Measurements from ENCODE around the gene LRTM1.

- no peak for TF ChIP-seq POLR2AphosphoS5 (IDR thresholded peaks at IDR 0.05)
- TF ChIP-seq CTCF (IDR thresholded peaks at IDR 0.05): no peak
Measured at GRCh38 chr3:54917862-54918261, 10.0 kb downstream of the LRTM1 start.
